HepG2 (cell line): ENCODE results near the gene SMPD2. TPM values are rescaled to one million over a fixed set of nuclear protein-coding genes. Genes with fewer than 3 reads are reported as not detected.

Source experiments
- ATAC-seq: fragments of 200-7000 bp; cut with Tn5 transposase; 3 replicates; pipeline ENCODE4 v1.9.1; 2020; ENCODE audit warnings: mild to moderate bottlenecking, moderate library complexity
- BruUV-seq: library from RNA; stranded (reverse); fragments of 400-500 nt; replicated peaks from 2 replicates; lab custom pipeline; 2021; lab: Mats Ljungman, UMichigan
- CTCF ChIA-PET: fragments of 300-600 bp; formaldehyde crosslinking; extraction: SDS; loops from one replicate; lab custom pipeline; 2021; ENCODE audit warnings: low total read pairs, inconsistent platforms, low intra/inter-chr PET ratio; lab: Yijun Ruan, JAX
- POLR2A ChIA-PET: fragments of 350-600 bp; sonication (Branson Sonifier 250); formaldehyde crosslinking; loops from one replicate; lab custom pipeline; 2020; ENCODE audit warnings: antibody characterized with exemption, inconsistent platforms; lab: Yijun Ruan, JAX
- DNase-seq: peaks from one replicate; pipeline ENCODE4 v3.0.0-alpha.2; 2015; ENCODE audit warnings: low spot score
- FAIRE-seq: peaks from 3 replicates; lab custom pipeline; 2011; peaks lifted over from hg19 to GRCh38; lab: Jason Lieb, UNC
- H2AFZ ChIP-seq: one replicate; pipeline ENCODE4 v1.6.1; 2011; ENCODE audit warnings: low read length, inconsistent platforms
- H3K27ac ChIP-seq: fragments of 300-600 bp; 3 replicates; pipeline ENCODE4 v1.8.0; 2011; ENCODE audit warnings: mixed run types, mild to moderate bottlenecking, mixed read lengths, low read length, inconsistent platforms; ENCODE audit not compliant: insufficient read depth; ENCODE audit errors: extremely low read length
- H3K27me3 ChIP-seq, 2 experiments: fragments of 200-600 bp in 1 of 2; 2 replicates in 1 of 2; 3 replicates in 1 of 2; pipeline versions ENCODE4 v1.6.0 to v1.8.0; 2011; ENCODE audit warnings: low read length in 2 of 2, mild to moderate bottlenecking in 2 of 2, moderate library complexity in 2 of 2, inconsistent platforms in 1 of 2; ENCODE audit not compliant: insufficient read depth in 2 of 2, control insufficient read depth in 1 of 2
- H3K36me3 ChIP-seq, 2 experiments: fragments of 200-600 bp in 1 of 2; replicated peaks in 1 of 2; 2 replicates in 1 of 2; 3 replicates in 1 of 2; pipeline versions ENCODE4 v1.5.1 to v1.8.0; 2011; ENCODE audit warnings: low read length in 2 of 2, inconsistent platforms in 1 of 2; ENCODE audit not compliant: insufficient read depth in 2 of 2, control insufficient read depth in 1 of 2
- H3K4me1 ChIP-seq: 2 replicates; pipeline ENCODE4 v1.5.1; 2012; ENCODE audit warnings: low read length, inconsistent platforms; ENCODE audit not compliant: insufficient read depth
- H3K4me2 ChIP-seq: 2 replicates; pipeline ENCODE4 v1.6.0; 2011; ENCODE audit warnings: low read depth, low read length, inconsistent platforms
- H3K4me3 ChIP-seq, 3 experiments: fragments of 200-600 bp in 1 of 3; sonication (generic), shearing (Covaris generic) in 1 of 3; replicated peaks in 1 of 3; 2 replicates each; pipeline ENCODE4 v1.5.1; 2011 to 2016; ENCODE audit warnings: low read length in 3 of 3, inconsistent platforms in 2 of 3, low read depth in 2 of 3, mild to moderate bottlenecking in 2 of 3, control low read depth in 1 of 3, mixed read lengths in 1 of 3; ENCODE audit not compliant: insufficient read depth in 1 of 3
- H3K79me2 ChIP-seq: one replicate; pipeline ENCODE4 v1.6.1; 2011; ENCODE audit warnings: low read length, inconsistent platforms; ENCODE audit not compliant: insufficient read depth
- H3K9ac ChIP-seq: 2 replicates; pipeline ENCODE4 v1.6.0; 2011; ENCODE audit warnings: mild to moderate bottlenecking, low read depth, low read length, inconsistent platforms; ENCODE audit not compliant: insufficient read depth
- H3K9me3 ChIP-seq: 2 replicates; pipeline ENCODE4 v1.5.1; 2012; ENCODE audit warnings: mild to moderate bottlenecking, low read length
- H4K20me1 ChIP-seq: 2 replicates; pipeline ENCODE4 v1.6.0; 2011; ENCODE audit warnings: inconsistent platforms, mild to moderate bottlenecking, low read length, moderate library complexity; ENCODE audit not compliant: insufficient read depth
- KDM5A ChIP-seq: fragments of 200-600 bp; sonication (generic); IDR thresholded peaks from 2 replicates; pipeline ENCODE4 v1.7.0; 2018; ENCODE audit warnings: antibody characterized with exemption, mild to moderate bottlenecking, low read length, borderline replicate concordance
- KLF15 ChIP-seq: sonication (generic); formaldehyde crosslinking; IDR thresholded peaks from 2 replicates; pipeline ENCODE4 v1.8.1; 2023; ENCODE audit warnings: borderline replicate concordance, mild to moderate bottlenecking, inconsistent platforms, missing genetic modification reagents, mixed read lengths
- MED1 ChIP-seq: sonication (generic); formaldehyde crosslinking; IDR thresholded peaks from 2 replicates; pipeline ENCODE4 v1.4.0; 2020; ENCODE audit warnings: missing genetic modification reagents
- NR2C2 ChIP-seq: sonication (generic); formaldehyde crosslinking; IDR thresholded peaks from 2 replicates; pipeline ENCODE4 v1.4.0; 2020; ENCODE audit warnings: missing genetic modification reagents, mild to moderate bottlenecking, moderate library complexity, borderline replicate concordance
- RBM39 ChIP-seq: fragments of 200-400 bp; formaldehyde crosslinking; IDR thresholded peaks from one replicate; pipeline ENCODE4 v1.6.1; 2018; ENCODE audit warnings: antibody characterized with exemption, mild to moderate bottlenecking, low read depth, low read length; ENCODE audit not compliant: poor library complexity, severe bottlenecking
- YEATS4 ChIP-seq: sonication (generic); formaldehyde crosslinking; IDR thresholded peaks from 2 replicates; pipeline ENCODE4 v1.4.0; 2020; ENCODE audit warnings: missing genetic modification reagents, borderline replicate concordance
- ZBTB3 ChIP-seq: sonication (generic); formaldehyde crosslinking; IDR thresholded peaks from 2 replicates; pipeline ENCODE4 v1.4.0; 2020; ENCODE audit warnings: low read depth, mild to moderate bottlenecking, moderate library complexity, missing genetic modification reagents, borderline replicate concordance
- ZNF232 ChIP-seq: sonication (generic); formaldehyde crosslinking; IDR thresholded peaks from 2 replicates; pipeline ENCODE4 v1.4.0; 2020; ENCODE audit warnings: missing genetic modification reagents, borderline replicate concordance
- ZNF414 ChIP-seq: sonication (generic); formaldehyde crosslinking; IDR thresholded peaks from 2 replicates; pipeline ENCODE4 v1.5.0; 2020; ENCODE audit warnings: missing genetic modification reagents
- ZNF562 ChIP-seq: sonication (generic); formaldehyde crosslinking; IDR thresholded peaks from 2 replicates; pipeline ENCODE4 v1.8.0; 2022; ENCODE audit warnings: missing genetic modification reagents, borderline replicate concordance
- ZNF609 ChIP-seq: sonication (generic); formaldehyde crosslinking; IDR thresholded peaks from 2 replicates; pipeline ENCODE4 v1.4.0; 2020; ENCODE audit warnings: mild to moderate bottlenecking, missing genetic modification reagents, borderline replicate concordance
- ZNF781 ChIP-seq: sonication (generic); formaldehyde crosslinking; IDR thresholded peaks from 2 replicates; pipeline ENCODE4 v1.5.1; 2020; ENCODE audit warnings: borderline replicate concordance, mild to moderate bottlenecking, missing genetic modification reagents; ENCODE audit errors: not compliant biosample characterization
- WGBS: methylation state at CpG from one replicate; pipeline ENCODE4 v1.1.6; 2017; ENCODE audit warnings: low lambda C conversion rate; 5-methylcytosine and 5-hydroxymethylcytosine counted together
- in situ Hi-C: cut with HindIII; loops from 2 replicates; pipeline ENCODE4 v1.10.0; 2017; ENCODE audit warnings: low pct_unique_long_range_greater_than_20kb; ENCODE audit not compliant: extremely low pct_ligation_motif_present
- intact Hi-C: fragments of 100-400 bp; cut with micrococcal nuclease; formaldehyde crosslinking; loops from one replicate; pipeline ENCODE4 v1.10.0; 2022; ENCODE audit not compliant: unreplicated experiment
- polyA plus RNA-seq, 8 experiments: library from polyadenylated mRNA; depleted of rRNA in 3 of 8; stranded (reverse) in 7 of 8; unstranded in 1 of 8; fragments of >200 nt; fragmentation: Illumina TruSeq in 4 of 8; extraction: Trizol in 4 of 8; gene quantifications; 2 replicates each; pipeline versions ENCODE4 v1.2.1 to v1.2.3, GENCODE V29; 2011 to 2016; ENCODE audit warnings: low read depth in 4 of 8, missing spikeins in 1 of 8, mixed read lengths in 1 of 8; ENCODE audit not compliant: insufficient read depth in 1 of 8
- total RNA-seq, 5 experiments: library from RNA; depleted of rRNA; stranded (reverse); fragments of >200 nt; fragmentation: Illumina TruSeq; extraction: Trizol; gene quantifications; 2 replicates each; pipeline ENCODE4 v1.2.3, GENCODE V29; 2016; ENCODE audit warnings: low read depth in 1 of 5

Gene SMPD2
- total and polyA plus RNA-seq, 2 of the 13 experiments (the other 11 are each of a cell fraction or from before 2014, with no cell fraction given): 5.9 to 10.6 TPM

GRCh38 chr6:109485266-109485935 lies 44.9 kb downstream of the SMPD2 start:
- H2AFZ ChIP-seq: no peak overlapping the region
- ChIA-PET CTCF (no interaction called here), POLR2A (no interaction called here)
- H3K79me2 ChIP-seq: peaks cover 8% of the 10 kb centered on the region
- 26% methylated on average over 3 of the region's 3 CpGs for WGBS
- H3K9me3 ChIP-seq: no peaks in the 10 kb centered on the region
- no peak overlapping the region for H3K4me3 ChIP-seq
- no peak overlapping the region for H3K4me2 ChIP-seq
- no peak for TF ChIP-seq ZNF232 (CRISPR knock-in tag)
- no peak for TF ChIP-seq NR2C2
- TF ChIP-seq ZNF562: no peak
- no peak for TF ChIP-seq ZNF609 (CRISPR knock-in tag)
- no peak for TF ChIP-seq ZNF414
- no peak for TF ChIP-seq ZBTB3 (CRISPR knock-in tag)
- no peak for TF ChIP-seq RBM39
- TF ChIP-seq ZNF781 (CRISPR knock-in tag): no peak
- no peak for TF ChIP-seq MED1 (CRISPR knock-in tag)
- no peak for TF ChIP-seq KLF15 (CRISPR knock-in tag)
- TF ChIP-seq KDM5A: no peak
- TF ChIP-seq YEATS4 (CRISPR knock-in tag): no peak
- H3K4me1 ChIP-seq: peaks cover 26% of the 10 kb centered on the region
- no peak for ATAC-seq
- in situ Hi-C loops: no loop called here
- no peak for DNase-seq
- H3K27me3 ChIP-seq: peaks cover 0 to 4% of the 10 kb centered on the region in 2 experiments; a peak in 1 of 5 replicates
- intact Hi-C loops: no loop called here
- no peak overlapping the region for H3K27ac ChIP-seq
- BruUV-seq: no TSS peak
- H4K20me1 ChIP-seq: no peaks in the 10 kb centered on the region
- FAIRE-seq: no peak
- peaks cover 0 to 8% of the 10 kb centered on the region in 2 experiments; a peak in 3 of 5 replicates for H3K36me3 ChIP-seq
- H3K9ac ChIP-seq: no peak overlapping the region
